IMR-90 (cell line): ENCODE data around the gene RNF227. TPM values are rescaled to one million over a fixed set of nuclear protein-coding genes. Genes with fewer than 3 reads are reported as not detected.
A peak's percentile ranks its signal among the peaks of the same experiment; 100 is the strongest.

ENCODE experiments used
- ATAC-seq: fragments of 200-7000 bp; cut with Tn5 transposase; 2 replicates; pipeline ENCODE4 v1.9.1; 2020; ENCODE audit warnings: low read depth, mild to moderate bottlenecking, moderate library complexity
- BruUV-seq: library from RNA; stranded (reverse); fragments of 400-500 nt; replicated peaks from 2 replicates; lab custom pipeline; 2021; lab: Mats Ljungman, UMichigan
- CTCF ChIA-PET: fragments of 300-600 bp; formaldehyde crosslinking; extraction: SDS; loops from one replicate; lab custom pipeline; 2021; ENCODE audit warnings: antibody characterized with exemption; lab: Yijun Ruan, JAX
- POLR2A ChIA-PET: fragments of 300-600 bp; sonication (Branson Sonifier 250); formaldehyde crosslinking; loops from one replicate; lab custom pipeline; 2022; ENCODE audit warnings: antibody characterized with exemption; ENCODE audit not compliant: unreplicated experiment; lab: Charles Lee
- DNase-seq: peaks from one replicate; pipeline ENCODE4 v3.0.0; 2013
- H2AFZ ChIP-seq: replicated peaks from 2 replicates; pipeline ENCODE3; 2013; ENCODE audit warnings: low read length, mild to moderate bottlenecking; ENCODE audit not compliant: poor library complexity
- H2AK5ac ChIP-seq: 2 replicates; pipeline ENCODE4 v1.6.1; 2013; ENCODE audit warnings: low read depth, low read length, inconsistent platforms
- H2AK9ac ChIP-seq: replicated peaks from 2 replicates; pipeline ENCODE3; 2013; ENCODE audit warnings: mild to moderate bottlenecking, low read depth, low read length, moderate library complexity; ENCODE audit not compliant: poor library complexity
- H2BK120ac ChIP-seq: 2 replicates; pipeline ENCODE4 v1.6.1; 2013; ENCODE audit warnings: low read depth, low read length, inconsistent platforms
- H2BK15ac ChIP-seq: 3 replicates; pipeline ENCODE4 v1.6.1; 2013; ENCODE audit warnings: low read depth, low read length, inconsistent platforms
- H2BK20ac ChIP-seq: 2 replicates; pipeline ENCODE4 v1.6.1; 2013; ENCODE audit warnings: low read depth, mild to moderate bottlenecking, inconsistent platforms, low read length, moderate library complexity
- H2BK5ac ChIP-seq: 2 replicates; pipeline ENCODE4 v1.6.1; 2013; ENCODE audit warnings: mild to moderate bottlenecking, low read depth, low read length, inconsistent platforms; ENCODE audit not compliant: poor library complexity, severe bottlenecking
- H3K14ac ChIP-seq: replicated peaks from 2 replicates; pipeline ENCODE4 v1.6.1; 2013; ENCODE audit warnings: low read depth, low read length, inconsistent platforms
- H3K18ac ChIP-seq: 2 replicates; pipeline ENCODE4 v1.6.1; 2013; ENCODE audit warnings: low read depth, low read length, control low read depth
- H3K23ac ChIP-seq: 2 replicates; pipeline ENCODE4 v1.6.1; 2013; ENCODE audit warnings: low read depth, low read length, inconsistent platforms
- H3K27ac ChIP-seq: 2 replicates; pipeline ENCODE4 v1.5.1; 2013; ENCODE audit warnings: mild to moderate bottlenecking, control low read depth, low read length; ENCODE audit not compliant: insufficient read depth
- H3K27me3 ChIP-seq: 2 replicates; pipeline ENCODE4 v1.6.1; 2013; ENCODE audit warnings: low read length; ENCODE audit not compliant: control insufficient read depth, insufficient read depth
- H3K36me3 ChIP-seq: 2 replicates; pipeline ENCODE4 v1.6.1; 2013; ENCODE audit warnings: low read length, mixed read lengths; ENCODE audit not compliant: control insufficient read depth, insufficient read depth
- H3K4ac ChIP-seq: 2 replicates; pipeline ENCODE4 v1.6.1; 2013; ENCODE audit warnings: low read depth, low read length, inconsistent platforms
- H3K4me1 ChIP-seq: 2 replicates; pipeline ENCODE4 v1.6.1; 2013; ENCODE audit warnings: low read length, mixed read lengths; ENCODE audit not compliant: control insufficient read depth, insufficient read depth
- H3K4me2 ChIP-seq: 2 replicates; pipeline ENCODE4 v1.6.1; 2013; ENCODE audit warnings: low read depth, mild to moderate bottlenecking, control low read depth, low read length, moderate library complexity
- H3K4me3 ChIP-seq: 2 replicates; pipeline ENCODE4 v1.5.1; 2013; ENCODE audit warnings: low read depth, mild to moderate bottlenecking, control low read depth, low read length, moderate library complexity; ENCODE audit not compliant: insufficient read depth
- H3K56ac ChIP-seq: 2 replicates; pipeline ENCODE4 v1.6.1; 2013; ENCODE audit warnings: low read length, inconsistent platforms; ENCODE audit not compliant: insufficient read depth; ENCODE audit errors: extremely low read depth
- H3K79me1 ChIP-seq, 2 experiments: 2 replicates each; pipeline ENCODE4 v1.6.1; 2013; ENCODE audit warnings: low read length in 2 of 2, inconsistent platforms in 1 of 2, low read depth in 1 of 2
- H3K9ac ChIP-seq: 2 replicates; pipeline ENCODE4 v1.6.1; 2013; ENCODE audit warnings: low read depth, low read length, control low read depth
- H3K9me1 ChIP-seq: 2 replicates; pipeline ENCODE4 v1.6.1; 2013; ENCODE audit warnings: low read length, inconsistent platforms; ENCODE audit not compliant: insufficient read depth
- H3K9me3 ChIP-seq: 2 replicates; pipeline ENCODE4 v1.6.1; 2013; ENCODE audit warnings: low read length; ENCODE audit not compliant: control insufficient read depth, insufficient read depth
- H4K20me1 ChIP-seq: 2 replicates; pipeline ENCODE4 v1.6.1; 2013; ENCODE audit warnings: low read length, inconsistent platforms; ENCODE audit not compliant: insufficient read depth
- H4K5ac ChIP-seq: 2 replicates; pipeline ENCODE4 v1.6.1; 2013; ENCODE audit warnings: mild to moderate bottlenecking, low read depth, low read length, control low read depth
- H4K8ac ChIP-seq, 2 experiments: 2 replicates each; pipeline ENCODE4 v1.6.1; 2013; ENCODE audit warnings: low read depth in 2 of 2, low read length in 2 of 2, control low read depth in 1 of 2, inconsistent platforms in 1 of 2
- H4K91ac ChIP-seq: 2 replicates; pipeline ENCODE4 v1.6.1; 2013; ENCODE audit warnings: low read depth, low read length, inconsistent platforms; ENCODE audit not compliant: insufficient read depth
- CEBPB ChIP-seq: IDR thresholded peaks from 2 replicates; pipeline ENCODE4 v1.6.1; 2012; ENCODE audit warnings: low read depth, low read length, improper control_type of control experiment
- CTCF ChIP-seq: conservative IDR thresholded peaks from 2 replicates; pipeline ENCODE4 v1.5.1; 2012; ENCODE audit warnings: mild to moderate bottlenecking, low read depth, low read length, improper control_type of control experiment
- FOS ChIP-seq: fragments of 150-350 bp; IDR thresholded peaks from 2 replicates; pipeline ENCODE4 v1.6.1; 2016; ENCODE audit warnings: low read depth, low read length
- MAFK ChIP-seq: IDR thresholded peaks from 2 replicates; pipeline ENCODE4 v1.6.1; 2012; ENCODE audit warnings: low read depth, low read length, improper control_type of control experiment
- POLR2A ChIP-seq: IDR thresholded peaks from 2 replicates; pipeline ENCODE4 v1.6.1; 2012; ENCODE audit warnings: mild to moderate bottlenecking, low read depth, low read length
- SMC3 ChIP-seq: fragments of 150-350 bp; IDR thresholded peaks from 2 replicates; pipeline ENCODE4 v1.6.1; 2016; ENCODE audit warnings: low read depth, mild to moderate bottlenecking, antibody characterized with exemption, low read length, moderate library complexity
- WGBS, 2 experiments: methylation state at CpG; one replicate each; pipeline versions ENCODE4 v1.1.5 to v1.1.7; 2013; ENCODE audit warnings: missing lambda C conversion rate in 2 of 2; ENCODE audit not compliant: insufficient read length in 1 of 2; ENCODE audit errors: extremely low coverage in 2 of 2; 5-methylcytosine and 5-hydroxymethylcytosine counted together
- dilution Hi-C: fragments of 300-500 bp; cut with HindIII; formaldehyde crosslinking; loops from one replicate; pipeline ENCODE4 v1.14.3; 2018; ENCODE audit warnings: low sequenced_read_pairs; ENCODE audit not compliant: unreplicated experiment
- in situ Hi-C: fragments of 300-500 bp; cut with MboI; formaldehyde crosslinking; loops from 3 replicates; pipeline ENCODE4 v1.14.3; 2019; ENCODE audit warnings: low sequenced_read_pairs, inconsistent platforms, mixed read lengths
- intact Hi-C: fragments of 100-400 bp; cut with micrococcal nuclease; formaldehyde crosslinking; loops from 2 replicates; pipeline ENCODE4 v1.10.0; 2022
- polyA plus RNA-seq, 3 experiments: library from polyadenylated mRNA; depleted of rRNA; stranded (reverse); fragments of >200 nt; gene quantifications; 2 replicates each; pipeline ENCODE4 v1.2.3, GENCODE V29; 2012; ENCODE audit warnings: low replicate concordance in 1 of 3
- total RNA-seq: library from RNA; depleted of rRNA; stranded (reverse); fragments of >200 nt; gene quantifications from 2 replicates; pipeline ENCODE4 v1.2.3, GENCODE V29; 2012

RNF227 gene
- total and polyA plus RNA-seq, 2 of the 4 experiments (the other 2 are of a cell fraction), result 1.3 to 3.1 TPM

GRCh38 chr17:7888184-7888920, 27.7 kb downstream of the RNF227 start, which contains the start of gene CHD3:
TSS of gene CHD3 (plus strand) at chr17:7888789. CDS start at chr17:7889001, 212 bp downstream.
- peak within 1 kb of the TSS; percentile 94 for H2AK5ac ChIP-seq
- peak within 1 kb of the TSS; percentile 53 for H2BK20ac ChIP-seq
- peak within 1 kb of the TSS; percentile 55 for H3K18ac ChIP-seq
- H3K79me1 ChIP-seq, result peaks cover 7 to 62% of the 10 kb centered on the region in 2 experiments
- dilution Hi-C loops (no loop called here), intact Hi-C loops (loop anchor here (2.0 kb wide), 1 partner anchor 26 kb away; no protein-coding TSS in a partner anchor), in situ Hi-C loops (no loop called here)
- peak within 1 kb of the TSS; percentile 88 for H2AFZ ChIP-seq
- no peaks in the 10 kb centered on the region for H3K27me3 ChIP-seq
- H3K4me1 ChIP-seq, result peaks cover 19% of the 10 kb centered on the region
- CTCF ChIA-PET, result no interaction called here
- H3K14ac ChIP-seq, result peak within 1 kb of the TSS; percentile 89
- peak within 1 kb of the TSS; percentile 85 for H2BK120ac ChIP-seq
- peak within 1 kb of the TSS; percentile 79 for H3K9ac ChIP-seq
- H3K4ac ChIP-seq, result peak within 1 kb of the TSS; percentile 90
- peaks cover 15% of the 10 kb centered on the region for H3K36me3 ChIP-seq
- H3K9me1 ChIP-seq, result peaks cover 7% of the 10 kb centered on the region
- H2BK15ac ChIP-seq, result peak within 1 kb of the TSS; percentile 32; the same call in 2 of the 3 replicates
- H4K5ac ChIP-seq, result peak within 1 kb of the TSS; percentile 51
- 42% methylated on average over 9 of the region's 18 CpGs; no CpG with 5 or more reads in 1 of the 2 experiments for WGBS, 2 experiments
- peak within 1 kb of the TSS; percentile 93 for H2BK5ac ChIP-seq
- peak within 1 kb of the TSS; percentile 95 for H3K27ac ChIP-seq
- H3K23ac ChIP-seq, result peak within 1 kb of the TSS; percentile 88
- H2AK9ac ChIP-seq, result peak within 1 kb of the TSS; percentile 97
- H3K4me3 ChIP-seq, result peak within 1 kb of the TSS; percentile 46
- peak within 1 kb of the TSS; percentile 93 for H4K91ac ChIP-seq
- H4K20me1 ChIP-seq, result peaks cover 14% of the 10 kb centered on the region
- peak within 1 kb of the TSS; percentile 69 to 89; a peak in 3 of 4 replicates for H4K8ac ChIP-seq
- no peak for ATAC-seq
- TF ChIP-seq SMC3, result no peak
- TF ChIP-seq MAFK, result no peak
- no peak for TF ChIP-seq CEBPB
- TF ChIP-seq FOS, result no peak
- 0 out of 2 replicates have a peak, but pooled peaks have one; percentile 15 for TF ChIP-seq POLR2A
- TF ChIP-seq CTCF, result no peak
- POLR2A ChIA-PET, result no interaction called here
- H3K56ac ChIP-seq, result peak within 1 kb of the TSS; percentile 75
- H3K4me2 ChIP-seq, result peak within 1 kb of the TSS; percentile 87
- H3K9me3 ChIP-seq, result no peaks in the 10 kb centered on the region
- DNase-seq, result peak; percentile 21
- BruUV-seq, result no TSS peak
